Fibroblast of lung (primary cell): ENCODE measurements around the gene ERGIC3.

Experiments used
- CTCF ChIP-seq, 2 donors: IDR thresholded peaks in 1 of 2; conservative IDR thresholded peaks in 1 of 2; 1 replicate in 1 of 2; 2 replicates in 1 of 2; pipeline ENCODE4 v1.5.1; 2011 to 2012; ENCODE audit warnings: low read length in 2 of 2, control low read depth in 1 of 2, inconsistent platforms in 1 of 2, low read depth in 1 of 2, mild to moderate bottlenecking in 1 of 2
- EZH2 ChIP-seq: IDR thresholded peaks from 2 replicates; pipeline ENCODE4 v1.5.1; 2012; ENCODE audit warnings: low read length, control low read depth, mild to moderate bottlenecking; ENCODE audit errors: missing control alignments

DNA sequence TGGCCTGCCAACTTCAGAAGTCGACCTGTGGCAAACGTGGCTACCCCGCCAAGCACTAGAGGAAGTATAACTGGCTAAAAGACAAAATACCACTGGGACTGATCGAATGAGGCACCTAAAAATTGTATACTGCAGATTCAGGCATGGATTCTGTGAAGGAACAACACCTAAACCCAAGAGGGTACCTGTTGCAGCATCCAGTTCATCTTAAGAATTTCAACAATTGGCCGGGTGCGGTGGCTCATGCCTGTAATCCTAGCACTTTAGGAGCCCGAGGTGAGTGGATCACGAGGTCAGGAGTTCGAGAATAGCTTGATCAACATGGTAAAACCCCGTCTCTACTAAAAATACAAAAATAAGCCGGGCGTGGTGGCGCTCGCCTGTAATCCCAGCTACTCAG, 46.5 kb downstream of the ERGIC3 start:
- TF ChIP-seq CTCF (conservative IDR thresholded peaks at IDR 0.05 in 1 of 2, IDR thresholded peaks at IDR 0.05 in 1 of 2; ENCODE audit: low read depth in 1 of 2, low read length in 2 of 2) (no peak), EZH2 (no peak)
